OCI-LY3 (cell line): ENCODE results near the gene NRXN2.

Source experiments
- H2AFZ ChIP-seq: fragments of 200-600, 300-600 bp; shearing (Covaris generic); 2 replicates; pipeline ENCODE4 v1.6.0; 2014; ENCODE audit warnings: antibody characterized with exemption, low read depth, low read length
- H3K27ac ChIP-seq: fragments of 200-600, 300-600 bp; sonication (generic); 2 replicates; pipeline ENCODE4 v1.5.1; 2014; ENCODE audit warnings: mild to moderate bottlenecking, low read length, moderate library complexity, mixed read lengths
- H3K27me3 ChIP-seq: fragments of 200-600, 300-600 bp; sonication (generic); 2 replicates; pipeline ENCODE4 v1.6.1; 2014; ENCODE audit warnings: low read depth, low read length, mixed read lengths
- H3K36me3 ChIP-seq: fragments of 200-600, 300-600 bp; sonication (generic); replicated peaks from 2 replicates; pipeline ENCODE3; 2014; ENCODE audit warnings: low read depth, low read length, mixed read lengths
- H3K4me1 ChIP-seq: fragments of 300-600, 200-600 bp; sonication (generic); 2 replicates; pipeline ENCODE4 v1.6.1; 2014; ENCODE audit warnings: low read length, mixed read lengths
- H3K4me2 ChIP-seq: fragments of 200-600, 300-600 bp; sonication (generic); 2 replicates; pipeline ENCODE4 v1.6.1; 2014; ENCODE audit warnings: low read length, mixed read lengths
- H3K4me3 ChIP-seq: fragments of 300-600, 200-600 bp; sonication (generic); 2 replicates; pipeline ENCODE4 v1.5.1; 2014; ENCODE audit warnings: antibody characterized with exemption, mild to moderate bottlenecking, low read length, moderate library complexity
- H3K79me2 ChIP-seq: fragments of 300-600, 200-600 bp; shearing (Covaris generic); 2 replicates; pipeline ENCODE4 v1.6.1; 2014; ENCODE audit warnings: mild to moderate bottlenecking, low read length, mixed read lengths
- H3K9ac ChIP-seq: fragments of 300-600, 200-600 bp; shearing (Covaris generic); 2 replicates; pipeline ENCODE4 v1.6.0; 2014; ENCODE audit warnings: mild to moderate bottlenecking, low read length, moderate library complexity
- H3K9me3 ChIP-seq: fragments of 200-600, 300-600 bp; shearing (Covaris generic); 2 replicates; pipeline ENCODE4 v1.6.1; 2014; ENCODE audit warnings: low read length, mixed read lengths; ENCODE audit not compliant: insufficient read depth
- H4K20me1 ChIP-seq: fragments of 200-600, 300-600 bp; sonication (generic); 2 replicates; pipeline ENCODE4 v1.6.1; 2016; ENCODE audit warnings: low read length, mixed read lengths; ENCODE audit not compliant: insufficient read depth
- EZH2phosphoT487 ChIP-seq: fragments of 200-600 bp; shearing (Covaris generic); IDR thresholded peaks from 2 replicates; pipeline ENCODE4 v1.6.1; 2018; ENCODE audit warnings: antibody characterized with exemption, mixed run types, low read depth
- TF ChIP-seq, protein P1 (sequence below): fragments of 200-600, 300-600 bp; sonication (generic); IDR thresholded peaks from 2 replicates; pipeline ENCODE4 v1.5.1; 2014; ENCODE audit warnings: antibody characterized with exemption, low read length, low read depth

Gene NRXN2

DNA sequence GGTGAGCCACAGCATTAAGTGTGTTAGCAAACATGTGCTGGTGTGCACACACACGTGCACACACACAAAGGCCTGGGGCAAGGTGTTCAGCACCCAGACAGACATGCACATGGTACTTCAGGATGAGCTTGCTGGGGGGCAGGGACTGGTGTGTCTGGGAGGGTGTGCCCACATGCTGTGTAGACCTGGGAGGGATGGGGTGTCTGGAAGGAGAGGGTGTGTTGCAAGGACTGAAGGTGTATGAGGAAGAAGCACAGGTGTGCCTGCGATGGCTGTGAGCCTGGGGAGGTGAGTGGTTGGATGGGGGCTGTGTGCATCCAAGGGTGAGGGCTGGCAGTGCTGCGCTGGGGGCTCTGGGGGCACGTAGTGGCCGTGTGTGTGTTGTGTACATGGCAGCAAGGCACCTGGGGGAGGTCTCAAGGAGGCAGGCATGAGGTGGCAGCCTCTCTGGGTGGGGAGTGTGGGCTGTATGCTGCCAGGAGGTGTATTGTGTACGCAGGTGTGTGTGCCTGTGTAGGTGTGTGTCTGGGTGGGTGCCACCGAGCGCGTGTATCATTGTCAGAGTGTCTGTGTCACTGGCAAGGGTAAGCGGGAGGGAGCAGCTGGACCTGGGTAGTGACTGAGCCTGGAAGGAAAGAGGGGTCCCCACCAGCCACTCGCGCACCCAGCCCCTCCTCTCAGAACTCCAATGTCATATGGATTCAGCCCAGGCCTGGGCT lies 2.2 kb downstream of the NRXN2 start:
- H3K79me2 ChIP-seq = no peaks in the 10 kb centered on the region
- H2AFZ ChIP-seq = no peak overlapping the region
- TF ChIP-seq EZH2phosphoT487 = no peak
- TF ChIP-seq, protein P1, sequence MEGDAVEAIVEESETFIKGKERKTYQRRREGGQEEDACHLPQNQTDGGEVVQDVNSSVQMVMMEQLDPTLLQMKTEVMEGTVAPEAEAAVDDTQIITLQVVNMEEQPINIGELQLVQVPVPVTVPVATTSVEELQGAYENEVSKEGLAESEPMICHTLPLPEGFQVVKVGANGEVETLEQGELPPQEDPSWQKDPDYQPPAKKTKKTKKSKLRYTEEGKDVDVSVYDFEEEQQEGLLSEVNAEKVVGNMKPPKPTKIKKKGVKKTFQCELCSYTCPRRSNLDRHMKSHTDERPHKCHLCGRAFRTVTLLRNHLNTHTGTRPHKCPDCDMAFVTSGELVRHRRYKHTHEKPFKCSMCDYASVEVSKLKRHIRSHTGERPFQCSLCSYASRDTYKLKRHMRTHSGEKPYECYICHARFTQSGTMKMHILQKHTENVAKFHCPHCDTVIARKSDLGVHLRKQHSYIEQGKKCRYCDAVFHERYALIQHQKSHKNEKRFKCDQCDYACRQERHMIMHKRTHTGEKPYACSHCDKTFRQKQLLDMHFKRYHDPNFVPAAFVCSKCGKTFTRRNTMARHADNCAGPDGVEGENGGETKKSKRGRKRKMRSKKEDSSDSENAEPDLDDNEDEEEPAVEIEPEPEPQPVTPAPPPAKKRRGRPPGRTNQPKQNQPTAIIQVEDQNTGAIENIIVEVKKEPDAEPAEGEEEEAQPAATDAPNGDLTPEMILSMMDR = no peak
- no peak overlapping the region for H3K27ac ChIP-seq
- no peak overlapping the region for H3K9ac ChIP-seq
- H3K4me2 ChIP-seq = no peak overlapping the region
- H4K20me1 ChIP-seq = no peaks in the 10 kb centered on the region
- peaks cover 53% of the 10 kb centered on the region for H3K4me1 ChIP-seq
- no peaks in the 10 kb centered on the region for H3K9me3 ChIP-seq
- no peaks in the 10 kb centered on the region for H3K36me3 ChIP-seq
- peaks cover 4% of the 10 kb centered on the region; the same call in 1 of the 2 replicates for H3K27me3 ChIP-seq
- no peak overlapping the region for H3K4me3 ChIP-seq

DNA sequence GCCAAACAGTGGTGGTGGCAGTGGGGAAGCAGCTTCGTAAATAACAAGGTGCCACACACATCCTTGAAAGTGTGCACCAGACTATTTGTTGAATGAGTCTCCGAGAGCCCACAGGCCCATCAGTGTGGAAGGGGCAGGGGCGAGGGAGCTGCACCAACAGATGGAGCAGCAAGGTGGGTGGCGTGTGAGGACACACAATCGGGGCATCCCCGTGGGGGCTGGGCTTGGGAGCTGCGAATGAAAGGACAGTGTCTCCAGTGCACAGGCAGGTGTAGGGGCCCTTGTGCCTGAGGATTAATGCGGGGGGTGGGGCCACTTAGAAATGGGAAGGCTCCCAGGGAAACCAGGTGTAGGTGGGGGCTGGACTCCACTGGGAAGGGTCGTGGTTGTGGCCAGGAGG lies 2.8 kb downstream of the NRXN2 start:
- peaks cover 53% of the 10 kb centered on the region for H3K4me1 ChIP-seq
- peaks cover 4% of the 10 kb centered on the region; the same call in 1 of the 2 replicates for H3K27me3 ChIP-seq
- no peak overlapping the region for H3K27ac ChIP-seq
- H3K9me3 ChIP-seq = no peaks in the 10 kb centered on the region
- H4K20me1 ChIP-seq = no peaks in the 10 kb centered on the region
- TF ChIP-seq, protein P1 = no peak
- TF ChIP-seq EZH2phosphoT487 = no peak
- H3K9ac ChIP-seq = no peak overlapping the region
- no peak overlapping the region for H2AFZ ChIP-seq
- H3K4me2 ChIP-seq = no peak overlapping the region
- H3K4me3 ChIP-seq = no peak overlapping the region
- H3K36me3 ChIP-seq = no peaks in the 10 kb centered on the region
- H3K79me2 ChIP-seq = no peaks in the 10 kb centered on the region

DNA sequence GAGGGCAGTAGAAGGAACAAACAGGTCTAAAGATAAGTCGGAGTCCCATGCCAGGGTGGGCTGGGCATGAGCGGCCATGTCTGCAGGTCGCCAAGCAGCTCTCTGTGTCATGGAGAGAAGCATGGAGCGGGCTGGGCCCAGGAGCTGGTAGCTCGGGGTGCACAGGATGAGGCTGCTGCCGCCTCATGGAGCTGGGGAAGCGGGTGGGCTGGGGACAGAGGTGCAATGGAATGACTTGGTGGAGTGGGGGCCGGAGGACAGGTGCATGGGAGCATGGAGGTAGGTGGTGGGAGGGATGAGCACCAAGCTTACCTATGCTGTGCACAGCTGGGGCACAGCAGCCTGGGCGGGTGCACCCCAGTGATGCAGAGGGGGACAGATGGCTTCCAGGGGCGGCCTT lies 3.6 kb downstream of the NRXN2 start:
- Histone ChIP-seq H3K79me2 (no peaks in the 10 kb centered on the region), H3K9me3 (no peaks in the 10 kb centered on the region), H3K4me2 (no peak overlapping the region), H3K27ac (no peak overlapping the region), H3K4me1 (peaks cover 53% of the 10 kb centered on the region), H3K36me3 (no peaks in the 10 kb centered on the region), H3K4me3 (no peak overlapping the region), H3K9ac (no peak overlapping the region), H4K20me1 (no peaks in the 10 kb centered on the region), H2AFZ (no peak overlapping the region), H3K27me3 (peaks cover 4% of the 10 kb centered on the region; the same call in 1 of the 2 replicates)
- TF ChIP-seq EZH2phosphoT487 = no peak
- TF ChIP-seq, protein P1 = no peak

DNA sequence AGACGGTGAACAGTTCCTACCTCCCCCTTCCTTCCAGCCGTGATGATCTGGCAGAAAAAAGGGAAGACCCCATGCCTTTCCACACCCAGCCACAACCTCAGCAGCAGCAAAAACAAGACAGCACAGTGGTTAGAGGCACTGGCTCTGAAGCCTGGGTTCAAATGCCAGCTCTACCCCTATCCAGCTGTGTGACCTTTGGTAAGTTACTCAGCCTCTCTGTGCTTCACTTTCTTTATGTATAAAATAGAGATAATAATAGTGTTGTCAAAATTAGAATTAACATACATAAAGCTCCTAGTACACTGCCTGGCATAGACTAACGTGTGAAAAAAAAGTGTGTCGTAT lies 4.2 kb downstream of the NRXN2 start:
- Histone ChIP-seq H3K79me2 (no peaks in the 10 kb centered on the region), H4K20me1 (no peaks in the 10 kb centered on the region), H3K4me2 (no peak overlapping the region), H3K9me3 (no peaks in the 10 kb centered on the region), H3K27me3 (peaks cover 4% of the 10 kb centered on the region; the same call in 1 of the 2 replicates), H3K27ac (no peak overlapping the region), H3K36me3 (no peaks in the 10 kb centered on the region), H3K4me1 (peaks cover 53% of the 10 kb centered on the region), H3K4me3 (no peak overlapping the region), H3K9ac (no peak overlapping the region), H2AFZ (no peak overlapping the region)
- TF ChIP-seq, protein P1 = no peak
- no peak for TF ChIP-seq EZH2phosphoT487
